IPS DF 4.7 (cell line): Measurements from ENCODE around the gene SRF.
A peak's percentile ranks its signal among the peaks of the same experiment; 100 is the strongest.

Experiments
- DNase-seq: peaks from one replicate; pipeline ENCODE4 v3.0.0-alpha.2; 2013; ENCODE audit warnings: low spot score; ENCODE audit errors: extremely low read depth

Gene SRF

DNA sequence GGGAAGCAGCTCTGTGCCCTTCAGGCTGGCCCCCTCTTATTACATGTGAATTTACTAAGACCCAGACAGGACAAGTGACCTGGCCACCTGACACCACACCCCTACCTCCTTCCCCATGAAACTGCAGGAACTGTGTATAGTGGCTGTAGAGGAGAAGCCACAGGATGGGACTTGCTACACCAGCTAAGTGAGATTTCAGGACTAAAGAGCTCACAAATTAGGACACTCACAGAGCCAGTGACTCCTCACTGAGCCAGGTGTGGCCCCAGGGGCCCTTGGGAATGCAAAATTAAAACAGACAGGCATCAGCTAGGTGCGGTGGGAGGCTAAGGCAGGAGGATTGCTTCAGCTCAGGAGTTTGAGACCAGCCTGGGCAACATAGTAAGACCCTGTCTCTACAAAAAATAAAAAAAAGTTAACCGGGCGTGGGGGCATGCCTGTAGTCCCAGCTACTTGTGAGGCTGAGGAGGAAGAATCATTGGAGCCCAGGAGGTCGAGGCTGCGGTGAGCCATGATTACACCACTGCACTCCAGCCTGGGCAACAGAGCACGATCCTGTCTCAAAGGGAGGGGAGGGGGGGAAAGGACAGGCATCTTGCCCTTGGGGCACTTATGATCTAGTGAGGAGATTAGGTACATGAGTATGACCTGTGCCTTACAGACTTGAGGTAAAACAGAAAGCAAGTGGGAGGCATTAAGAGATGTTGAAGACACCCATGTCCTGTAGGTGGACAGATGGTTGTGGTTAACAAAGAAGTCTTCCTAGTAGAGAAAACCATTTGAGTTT is 23.2 kb upstream of the SRF start:
- no peak for DNase-seq

DNA sequence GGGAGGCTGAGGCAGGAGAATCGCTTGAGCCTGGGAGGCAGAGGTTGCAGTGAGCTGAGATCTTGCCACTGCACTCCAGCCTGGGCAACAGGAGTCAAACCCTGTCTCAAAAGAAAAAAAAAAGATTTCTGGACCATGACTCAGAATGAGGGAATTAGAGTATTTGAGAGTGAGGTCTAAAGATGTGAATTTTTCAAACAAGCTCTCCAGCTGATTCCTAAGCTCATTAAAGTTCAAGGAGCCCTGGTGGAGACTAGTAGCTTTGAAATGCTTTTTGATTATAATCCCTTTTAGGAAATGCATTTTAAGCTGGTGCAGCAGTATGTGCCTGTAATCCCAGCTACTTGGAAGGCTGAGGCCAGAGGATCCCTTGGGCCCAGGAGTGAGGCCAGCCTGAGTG is 21.8 kb upstream of the SRF start:
- no peak for DNase-seq

DNA sequence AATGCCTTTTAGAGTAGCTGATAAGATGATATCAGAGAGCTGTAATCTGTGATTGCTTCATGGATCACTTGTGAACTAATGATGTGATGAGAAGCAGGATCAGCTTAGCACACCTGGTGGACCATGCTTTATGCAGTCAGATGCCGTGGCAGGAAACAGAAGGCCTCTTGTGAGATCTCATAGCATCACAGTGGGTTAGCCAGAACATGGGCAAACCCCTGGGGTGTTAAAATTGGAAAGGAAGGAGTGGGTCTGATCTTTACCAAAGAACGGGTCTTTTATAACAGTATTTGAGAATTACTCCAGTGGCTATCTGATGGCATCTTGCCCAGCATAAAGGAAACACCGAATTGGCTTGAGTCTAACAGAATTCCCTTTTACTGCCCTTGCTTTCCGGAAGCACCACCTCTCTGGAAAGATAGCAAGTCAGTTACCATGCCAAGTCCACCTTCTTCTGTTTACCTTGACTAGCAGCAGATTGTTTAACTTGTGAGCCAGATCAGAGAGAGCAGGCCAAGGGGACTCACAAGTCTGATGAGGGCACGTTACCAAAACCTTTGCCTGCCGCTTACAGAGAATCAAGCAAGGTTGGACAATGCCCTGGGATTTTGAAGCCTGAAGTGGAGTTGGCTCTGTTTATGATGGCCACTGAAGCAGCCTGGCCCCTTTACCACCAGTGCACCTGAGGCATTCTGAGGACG is 20.9 kb upstream of the SRF start:
- DNase-seq = no peak

DNA sequence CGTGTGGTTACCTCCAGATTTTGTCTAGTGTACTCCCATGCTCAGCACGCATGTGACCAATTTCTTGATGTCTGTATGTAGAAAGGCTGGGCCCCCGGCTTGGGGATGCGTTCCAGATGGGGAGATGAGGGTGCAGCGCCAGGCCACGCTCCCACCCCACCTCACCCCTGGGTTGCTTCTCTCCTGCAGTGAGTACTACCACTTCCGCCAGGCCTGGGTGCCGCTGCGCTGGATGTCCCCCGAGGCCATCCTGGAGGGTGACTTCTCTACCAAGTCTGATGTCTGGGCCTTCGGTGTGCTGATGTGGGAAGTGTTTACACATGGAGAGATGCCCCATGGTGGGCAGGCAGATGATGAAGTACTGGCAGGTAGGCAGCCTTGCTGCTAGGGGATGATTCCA is 11.5 kb upstream of the SRF start:
- DNase-seq = no peak

DNA sequence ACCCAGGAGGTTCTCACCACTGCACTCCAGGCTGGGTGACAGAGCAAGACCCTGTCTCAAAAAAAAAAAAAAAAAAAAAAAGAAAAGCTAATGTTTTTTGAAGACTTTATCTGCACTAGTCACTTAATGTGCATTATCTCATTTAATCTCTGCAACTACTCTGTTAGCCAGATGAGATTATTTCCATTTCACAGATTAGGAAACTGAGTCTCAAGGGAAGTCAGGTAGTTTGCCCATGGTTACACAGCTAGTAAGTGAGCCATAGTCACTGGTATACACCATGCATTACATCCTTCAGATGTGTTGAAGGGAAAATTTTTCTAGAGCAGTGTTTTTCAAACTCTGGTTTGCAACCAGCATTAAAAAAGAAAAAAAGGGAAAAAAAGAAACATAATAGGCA is 7.2 kb upstream of the SRF start:
- no peak for DNase-seq

DNA sequence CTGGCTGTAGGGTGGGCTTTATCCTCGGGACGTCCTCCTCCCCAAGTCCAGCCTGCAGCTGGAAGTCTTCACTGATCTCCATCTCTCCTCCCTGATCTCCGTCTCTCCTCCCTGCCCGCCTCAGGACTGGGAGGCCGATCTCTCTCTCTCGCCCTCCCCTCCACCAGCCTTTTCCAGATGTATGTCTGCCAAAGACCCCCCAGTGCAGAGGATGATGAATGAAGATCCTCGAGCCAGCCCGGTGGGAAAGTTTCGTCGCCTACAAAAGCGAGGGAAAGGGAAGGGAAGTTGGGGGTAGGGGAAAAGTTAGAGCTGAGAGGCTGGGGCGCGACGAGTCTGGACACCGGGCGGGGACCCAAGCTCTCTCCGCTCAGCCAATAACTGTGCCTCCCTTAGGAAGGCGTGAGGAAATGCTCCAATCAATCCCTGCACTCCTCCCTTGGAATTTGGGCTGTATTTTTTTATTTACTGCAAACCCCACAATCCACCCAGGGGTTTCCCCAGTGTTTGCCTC is 595 bp upstream of the SRF start:
- DNase-seq = peak; percentile 44

DNA sequence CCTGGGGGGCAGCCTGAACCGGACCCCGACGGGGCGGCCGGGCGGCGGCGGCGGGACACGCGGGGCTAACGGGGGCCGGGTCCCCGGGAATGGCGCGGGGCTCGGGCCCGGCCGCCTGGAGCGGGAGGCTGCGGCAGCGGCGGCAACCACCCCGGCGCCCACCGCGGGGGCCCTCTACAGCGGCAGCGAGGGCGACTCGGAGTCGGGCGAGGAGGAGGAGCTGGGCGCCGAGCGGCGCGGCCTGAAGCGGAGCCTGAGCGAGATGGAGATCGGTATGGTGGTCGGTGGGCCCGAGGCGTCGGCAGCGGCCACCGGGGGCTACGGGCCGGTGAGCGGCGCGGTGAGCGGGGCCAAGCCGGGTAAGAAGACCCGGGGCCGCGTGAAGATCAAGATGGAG is 636 bp downstream of the SRF start:
- no peak for DNase-seq

DNA sequence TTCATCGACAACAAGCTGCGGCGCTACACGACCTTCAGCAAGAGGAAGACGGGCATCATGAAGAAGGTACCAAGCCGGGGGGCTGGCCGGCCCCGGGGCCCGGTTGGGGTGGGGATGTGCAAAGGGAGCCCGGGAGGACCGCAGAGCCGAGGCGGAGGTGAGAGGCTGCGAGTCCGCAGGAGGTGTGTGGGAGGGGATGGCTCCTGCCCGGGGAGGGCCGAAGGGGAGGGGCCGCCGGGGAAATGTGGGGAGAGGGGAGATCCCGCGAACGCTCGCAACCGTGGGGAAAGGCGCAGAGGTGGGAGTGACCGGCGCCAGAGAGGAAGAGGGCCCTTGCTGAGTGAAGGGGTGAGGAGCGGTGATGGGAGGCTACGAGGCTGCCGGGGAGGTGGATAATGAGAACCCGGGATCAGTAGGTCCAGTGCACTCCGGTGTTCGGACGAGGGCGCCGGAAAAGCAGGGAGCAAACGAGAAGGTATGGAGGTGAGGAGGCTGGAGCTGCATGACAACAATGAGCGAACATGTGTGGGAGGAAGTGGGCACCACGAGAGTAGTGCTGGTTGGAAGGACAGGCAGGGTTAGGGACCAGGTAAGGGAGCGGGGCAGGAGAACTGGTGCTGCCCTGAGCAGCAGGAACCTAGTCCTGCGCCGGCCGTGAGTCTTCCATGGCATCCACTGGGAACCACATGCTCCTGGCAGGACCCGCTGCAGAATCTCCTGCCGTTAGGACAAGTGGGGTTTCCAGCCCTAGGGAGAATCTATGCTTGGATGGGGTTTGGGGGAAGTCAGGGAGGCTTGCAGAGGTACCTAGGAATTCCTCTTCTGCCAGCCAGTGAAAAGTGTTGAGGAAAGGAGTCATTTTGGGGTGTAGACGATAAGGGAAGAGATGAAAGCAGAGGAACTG is 1.3 kb downstream of the SRF start:
- DNase-seq = no peak

DNA sequence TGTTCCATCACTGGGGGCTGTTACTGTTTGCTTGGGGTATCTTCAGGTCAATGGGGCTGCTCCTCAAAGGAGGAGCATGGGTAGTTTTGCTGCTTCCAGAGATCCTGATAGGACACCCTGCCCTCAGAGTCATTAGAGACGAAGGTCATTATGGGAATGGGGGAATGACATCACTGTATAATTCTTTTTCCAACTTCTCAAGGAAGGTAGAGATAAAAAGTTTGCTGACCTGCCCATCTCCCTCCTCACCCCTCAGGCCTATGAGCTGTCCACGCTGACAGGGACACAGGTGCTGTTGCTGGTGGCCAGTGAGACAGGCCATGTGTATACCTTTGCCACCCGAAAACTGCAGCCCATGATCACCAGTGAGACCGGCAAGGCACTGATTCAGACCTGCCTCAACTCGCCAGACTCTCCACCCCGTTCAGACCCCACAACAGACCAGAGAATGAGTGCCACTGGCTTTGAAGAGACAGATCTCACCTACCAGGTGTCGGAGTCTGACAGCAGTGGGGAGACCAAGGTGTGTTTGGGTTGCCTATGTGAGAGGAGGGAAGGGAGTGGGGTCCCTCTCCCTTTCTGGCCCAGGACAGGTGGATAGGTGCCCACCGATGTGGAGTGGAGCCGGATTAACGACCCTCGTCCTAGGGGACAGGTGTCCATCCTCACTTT is 2.7 kb downstream of the SRF start:
- no peak for DNase-seq

DNA sequence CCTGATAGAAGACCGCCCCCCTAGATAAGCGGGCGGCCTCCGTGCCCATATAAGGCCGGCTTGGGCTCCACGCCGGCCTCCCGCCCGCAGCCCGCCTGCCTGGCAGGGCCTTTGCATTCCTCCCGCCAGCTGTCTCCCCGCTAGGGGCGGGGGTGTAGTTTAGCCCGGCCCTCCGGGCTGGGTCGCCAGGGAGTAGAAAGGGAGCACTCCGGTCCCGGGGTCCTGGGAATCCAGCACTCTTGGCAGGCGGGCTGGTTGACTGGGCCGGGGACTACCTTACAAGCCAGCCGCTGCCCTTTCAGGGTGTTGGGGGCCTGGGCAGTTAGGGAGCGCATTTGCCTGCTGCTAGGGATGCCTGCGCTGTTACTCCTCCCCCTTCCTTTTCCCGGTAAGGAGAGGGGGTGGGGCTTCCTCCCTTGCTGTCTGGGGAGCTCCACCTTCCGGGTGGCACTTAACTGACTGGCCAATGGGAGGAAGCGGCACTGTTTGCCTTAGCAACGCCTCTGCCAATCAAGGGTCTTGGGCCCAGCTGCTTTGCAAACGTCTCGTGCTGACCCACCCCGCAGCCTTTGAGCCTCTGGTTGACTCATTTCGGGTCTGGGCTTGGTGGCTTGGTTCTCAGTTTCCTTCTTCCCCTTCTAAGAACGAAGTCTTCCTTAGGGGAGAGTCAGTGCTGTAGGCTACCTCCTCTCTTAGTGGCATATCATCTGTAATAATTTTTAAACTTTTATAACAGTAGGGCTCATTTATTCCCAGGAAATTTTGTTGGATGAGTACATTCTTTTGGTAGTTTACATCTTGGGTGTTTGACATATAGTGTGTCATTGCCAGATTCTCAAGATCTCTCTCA is 3.4 kb downstream of the SRF start:
- DNase-seq = peak; percentile 95

DNA sequence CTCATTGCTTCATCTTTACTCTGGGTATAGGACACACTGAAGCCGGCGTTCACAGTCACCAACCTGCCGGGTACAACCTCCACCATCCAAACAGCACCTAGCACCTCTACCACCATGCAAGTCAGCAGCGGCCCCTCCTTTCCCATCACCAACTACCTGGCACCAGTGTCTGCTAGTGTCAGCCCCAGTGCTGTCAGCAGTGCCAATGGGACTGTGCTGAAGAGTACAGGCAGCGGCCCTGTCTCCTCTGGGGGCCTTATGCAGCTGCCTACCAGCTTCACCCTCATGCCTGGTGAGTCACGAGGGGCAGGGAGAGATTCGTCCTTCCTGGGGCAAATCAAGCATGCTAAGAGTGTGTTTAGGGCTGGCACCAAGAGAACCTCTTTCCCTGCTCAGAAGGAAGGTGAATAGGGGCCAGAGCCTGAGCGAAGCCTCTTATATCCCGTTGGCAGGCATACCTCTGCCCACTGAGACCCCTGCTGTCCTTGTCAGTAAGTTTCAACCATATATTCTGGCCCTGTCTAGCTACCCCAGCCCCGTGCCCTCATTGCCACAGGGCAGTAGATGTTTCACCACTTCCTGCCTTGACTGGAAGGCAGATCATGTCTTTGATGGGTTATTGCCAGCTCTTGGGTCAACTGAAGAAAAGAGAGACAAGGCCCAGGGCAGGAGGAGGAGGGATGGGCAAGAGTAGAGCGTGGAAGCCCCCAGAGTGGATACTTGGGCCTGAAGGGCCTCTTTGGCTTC is 4.8 kb downstream of the SRF start:
- DNase-seq = no peak

DNA sequence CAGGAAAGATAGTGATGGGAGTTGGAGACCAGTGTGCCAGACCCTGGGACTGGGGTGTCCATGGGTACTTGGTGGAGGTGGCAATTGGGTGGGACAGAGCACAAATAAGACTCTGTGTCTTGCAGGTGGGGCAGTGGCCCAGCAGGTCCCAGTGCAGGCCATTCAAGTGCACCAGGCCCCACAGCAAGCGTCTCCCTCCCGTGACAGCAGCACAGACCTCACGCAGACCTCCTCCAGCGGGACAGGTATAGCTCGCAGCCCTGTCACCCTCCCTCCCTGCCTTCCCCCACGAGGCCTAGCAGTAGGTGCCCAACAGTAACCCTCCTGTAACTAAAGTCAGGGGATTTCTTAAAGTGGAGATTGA is 5.3 kb downstream of the SRF start:
- no peak for DNase-seq

DNA sequence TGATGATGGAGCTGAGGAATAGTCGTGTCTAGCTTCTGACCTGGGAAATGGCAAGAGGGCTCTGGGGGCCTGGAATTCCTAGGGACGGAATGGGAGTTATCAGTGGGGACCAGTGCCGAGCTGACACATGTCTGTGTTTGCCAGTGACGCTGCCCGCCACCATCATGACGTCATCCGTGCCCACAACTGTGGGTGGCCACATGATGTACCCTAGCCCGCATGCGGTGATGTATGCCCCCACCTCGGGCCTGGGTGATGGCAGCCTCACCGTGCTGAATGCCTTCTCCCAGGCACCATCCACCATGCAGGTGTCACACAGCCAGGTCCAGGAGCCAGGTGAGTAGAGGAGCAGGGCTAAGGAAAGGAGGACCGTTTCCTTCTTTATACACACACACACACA is 7.1 kb downstream of the SRF start:
- no peak for DNase-seq

DNA sequence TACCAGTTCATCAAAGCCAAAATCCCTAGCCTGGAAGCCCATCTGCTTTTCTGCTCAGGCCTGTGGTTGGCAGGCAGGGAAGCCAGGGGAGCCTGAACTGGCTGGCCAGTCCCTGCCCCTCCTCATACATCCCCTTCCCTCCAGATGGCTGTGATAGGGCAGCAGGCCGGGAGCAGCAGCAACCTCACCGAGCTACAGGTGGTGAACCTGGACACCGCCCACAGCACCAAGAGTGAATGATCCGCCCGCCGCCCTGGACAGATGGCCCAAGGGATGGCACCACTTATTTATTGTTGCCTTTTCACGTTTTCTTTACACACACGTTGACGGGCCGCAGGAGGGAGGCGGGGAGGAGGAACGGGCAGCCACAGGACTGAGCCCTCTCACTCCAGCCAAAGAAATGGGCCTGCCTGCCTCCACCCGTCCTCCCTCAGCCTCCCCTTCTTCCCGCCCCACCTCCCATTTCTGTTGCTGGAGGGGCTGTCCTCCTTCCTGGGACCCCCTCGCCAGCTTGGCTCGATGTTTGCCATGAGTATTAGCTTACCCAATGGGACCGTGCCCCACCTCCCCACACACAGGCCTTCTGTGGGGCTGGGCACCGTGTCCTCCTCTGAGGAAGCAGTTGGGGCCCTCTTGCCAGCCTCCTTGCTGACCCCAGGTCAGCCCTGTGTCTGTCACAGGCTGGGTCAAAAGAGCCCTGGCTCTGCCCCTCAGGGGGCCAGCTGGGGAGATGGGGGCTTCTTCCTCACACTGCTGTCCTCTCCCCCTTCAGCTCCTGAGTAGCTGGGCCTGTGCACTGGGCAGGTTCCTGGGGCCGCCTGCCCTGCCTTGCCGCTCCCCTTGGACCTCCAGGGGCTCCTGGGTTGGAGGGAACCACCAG is 8.1 kb downstream of the SRF start:
- DNase-seq = no peak

DNA sequence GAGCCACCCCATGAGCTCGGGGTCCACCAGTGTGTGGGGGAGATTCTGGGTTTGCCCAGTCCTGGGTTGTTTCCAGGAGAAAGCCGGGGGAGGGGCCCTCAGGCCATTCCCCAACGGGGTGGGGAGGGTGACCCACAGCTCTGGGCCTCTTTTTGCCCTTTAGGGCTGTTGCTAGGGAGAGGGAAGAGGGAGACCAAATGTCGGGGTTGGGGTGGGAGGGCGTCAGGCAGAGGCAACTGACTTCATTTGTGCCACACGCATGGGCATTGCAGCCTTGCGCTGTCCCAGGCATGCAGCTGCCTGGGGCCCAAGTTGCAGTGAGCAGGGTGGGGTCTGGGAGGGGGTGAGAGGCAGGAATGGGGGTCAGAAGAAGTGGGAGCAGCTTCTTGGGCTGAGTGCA is 9.0 kb downstream of the SRF start:
- no peak for DNase-seq

DNA sequence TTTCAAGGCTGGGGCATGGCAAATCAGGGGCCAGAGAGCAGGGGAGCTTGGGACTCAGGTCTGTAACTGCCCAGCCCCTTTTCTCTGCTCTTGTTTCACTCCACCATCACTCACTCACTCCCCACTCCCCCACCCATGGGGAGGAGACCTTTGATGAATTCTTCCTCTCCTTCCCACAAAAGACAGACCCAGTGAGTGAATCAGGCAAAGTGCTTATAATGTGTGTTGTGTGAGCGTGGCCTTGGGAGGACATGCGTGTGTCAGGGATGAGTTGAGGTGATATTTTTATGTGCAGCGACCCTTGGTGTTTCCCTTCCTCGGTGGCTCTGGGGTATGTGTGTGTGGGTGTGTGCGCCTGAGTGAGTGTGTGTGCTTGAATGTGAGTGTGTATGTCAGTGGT is 9.9 kb downstream of the SRF start:
- DNase-seq = no peak

DNA sequence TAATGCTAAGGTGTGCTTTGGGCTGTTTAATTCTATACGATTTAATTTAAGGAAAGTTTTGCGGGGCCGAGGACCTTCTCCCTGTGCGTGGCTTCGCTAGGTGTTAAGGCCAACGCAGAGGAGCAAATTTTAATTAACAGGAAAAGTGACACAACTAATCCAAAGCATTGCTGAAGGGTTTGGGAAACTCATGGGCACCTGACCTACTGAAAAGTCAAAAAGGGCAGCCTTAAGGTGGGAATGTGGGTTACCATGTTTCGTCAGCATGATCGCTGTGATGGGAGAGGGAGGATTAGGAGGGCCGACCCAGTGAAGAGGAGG is 10.5 kb downstream of the SRF start:
- no peak for DNase-seq

DNA sequence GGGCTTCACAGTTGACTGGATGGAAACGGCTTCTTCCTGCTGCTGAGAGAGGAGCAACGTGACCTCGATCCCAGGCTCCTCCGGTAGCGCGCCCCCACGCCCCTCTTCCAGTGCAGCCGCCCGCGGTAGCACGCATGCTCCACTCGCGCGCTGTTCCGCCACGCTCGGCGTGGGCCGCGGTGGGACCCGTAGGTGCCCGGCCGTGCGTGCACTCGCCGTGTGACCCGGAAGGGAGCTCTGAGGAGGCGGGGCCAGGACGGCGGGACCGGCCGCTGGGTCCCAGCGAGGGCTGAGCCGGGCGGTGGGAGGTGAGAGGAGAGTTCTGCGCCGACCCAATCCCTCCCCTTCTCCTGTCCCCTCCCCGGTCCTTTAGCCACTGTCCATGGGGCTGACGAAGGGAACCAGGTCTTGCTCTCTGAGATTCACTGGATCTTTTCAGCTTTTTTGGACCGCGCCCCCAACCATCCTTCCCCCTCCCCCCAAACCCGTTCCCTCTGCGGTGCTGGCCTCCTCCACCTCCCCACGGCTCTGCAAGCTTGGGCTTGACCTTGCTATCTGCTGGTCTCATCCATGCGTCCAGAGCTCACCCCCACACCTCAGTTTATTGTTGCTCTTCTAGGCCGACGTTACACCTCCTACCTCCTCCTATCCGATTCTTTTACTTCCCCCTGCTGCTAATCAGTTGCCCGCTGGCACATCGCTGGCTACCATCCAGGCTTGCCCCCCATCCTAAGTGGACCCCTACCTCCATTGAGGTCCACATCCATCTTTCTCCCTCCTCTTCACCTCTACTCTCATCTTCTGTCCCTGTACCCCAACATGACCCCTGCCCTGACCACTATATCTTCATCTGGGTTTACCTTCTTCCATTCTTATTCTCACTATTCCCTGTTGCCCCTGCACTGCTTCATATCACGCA is 11.1 kb downstream of the SRF start, which contains the start of gene CUL9:
Gene CUL9, plus strand, starts transcription at position 255 of the 919 bp plus-strand sequence. CDS start 2,115 bp downstream, outside the sequence.
- DNase-seq = no peak
